ENCODE results near the gene ABHD4.
"Not testable (repeated sequence)": the region's sequence is repeated elsewhere in the genome, so short reads cannot be mapped to it uniquely, and the experiment has no call there.

The ABHD4 gene

GRCh38 chr14:22563987-22564386, 34.1 kb upstream of the ABHD4 start:
- peaks cover 37% of the 10 kb centered on the region for H3K36me3 ChIP-seq (ENCODE audit: control insufficient read depth, insufficient read depth, low read length)
- no peak overlapping the region for H3K9ac ChIP-seq (ENCODE audit: low read depth, low read length)
- H3K4me1 ChIP-seq (ENCODE audit: control insufficient read depth, insufficient read depth, low read length): no peaks in the 10 kb centered on the region; the same call in 1 of the 2 replicates
- H3K27me3 ChIP-seq (ENCODE audit: control insufficient read depth, insufficient read depth, low read length): no peaks in the 10 kb centered on the region
- H3K9me3 ChIP-seq (ENCODE audit: control insufficient read depth, insufficient read depth, low read length): no peaks in the 10 kb centered on the region
- no peak overlapping the region for H3K27ac ChIP-seq (ENCODE audit: low read depth, low read length)
- H3K4me3 ChIP-seq (ENCODE audit: low read depth, low read length): no peak overlapping the region

- Histone ChIP-seq H3K9ac (ENCODE audit: low read depth, low read length) (no peak overlapping the region), H3K4me3 (ENCODE audit: low read depth, low read length) (no peak overlapping the region), H3K9me3 (ENCODE audit: control insufficient read depth, insufficient read depth, low read length) (no peaks in the 10 kb centered on the region), H3K27ac (ENCODE audit: low read depth, low read length) (no peak overlapping the region), H3K27me3 (ENCODE audit: control insufficient read depth, insufficient read depth, low read length) (no peaks in the 10 kb centered on the region), H3K4me1 (ENCODE audit: control insufficient read depth, insufficient read depth, low read length) (no peaks in the 10 kb centered on the region; the same call in 1 of the 2 replicates), H3K36me3 (ENCODE audit: control insufficient read depth, insufficient read depth, low read length) (peaks cover 40% of the 10 kb centered on the region)
Observed at GRCh38 chr14:22564463-22564862, 33.6 kb upstream of the ABHD4 start.

- no peaks in the 10 kb centered on the region for H3K9me3 ChIP-seq (ENCODE audit: control insufficient read depth, insufficient read depth, low read length)
- H3K36me3 ChIP-seq (ENCODE audit: control insufficient read depth, insufficient read depth, low read length): peaks cover 42% of the 10 kb centered on the region
- peaks cover 3% of the 10 kb centered on the region for H3K4me1 ChIP-seq (ENCODE audit: control insufficient read depth, insufficient read depth, low read length)
- no peak overlapping the region for H3K27ac ChIP-seq (ENCODE audit: low read depth, low read length)
- no peak overlapping the region for H3K4me3 ChIP-seq (ENCODE audit: low read depth, low read length)
- no peak overlapping the region for H3K9ac ChIP-seq (ENCODE audit: low read depth, low read length)
- H3K27me3 ChIP-seq (ENCODE audit: control insufficient read depth, insufficient read depth, low read length): no peaks in the 10 kb centered on the region
Observed at GRCh38 chr14:22565391-22565945, 32.6 kb upstream of the ABHD4 start.

GRCh38 chr14:22566266-22566665, 31.8 kb upstream of the ABHD4 start:
- not testable (repeated sequence) for H3K9me3 ChIP-seq (ENCODE audit: control insufficient read depth, insufficient read depth, low read length); H3K27ac ChIP-seq (ENCODE audit: low read depth, low read length); H3K9ac ChIP-seq (ENCODE audit: low read depth, low read length); H3K4me1 ChIP-seq (ENCODE audit: control insufficient read depth, insufficient read depth, low read length); H3K4me3 ChIP-seq (ENCODE audit: low read depth, low read length); H3K27me3 ChIP-seq (ENCODE audit: control insufficient read depth, insufficient read depth, low read length)
- peaks cover 45% of the 10 kb centered on the region for H3K36me3 ChIP-seq (ENCODE audit: control insufficient read depth, insufficient read depth, low read length)

GRCh38 chr14:22566845-22567244, 31.3 kb upstream of the ABHD4 start:
- no peaks in the 10 kb centered on the region for H3K9me3 ChIP-seq (ENCODE audit: control insufficient read depth, insufficient read depth, low read length)
- H3K27ac ChIP-seq (ENCODE audit: low read depth, low read length): no peak overlapping the region
- no peak overlapping the region for H3K4me3 ChIP-seq (ENCODE audit: low read depth, low read length)
- peaks cover 49% of the 10 kb centered on the region for H3K36me3 ChIP-seq (ENCODE audit: control insufficient read depth, insufficient read depth, low read length)
- H3K27me3 ChIP-seq (ENCODE audit: control insufficient read depth, insufficient read depth, low read length): no peaks in the 10 kb centered on the region
- no peak overlapping the region for H3K9ac ChIP-seq (ENCODE audit: low read depth, low read length)
- H3K4me1 ChIP-seq (ENCODE audit: control insufficient read depth, insufficient read depth, low read length): peaks cover 9% of the 10 kb centered on the region

- no peak overlapping the region for H3K27ac ChIP-seq (ENCODE audit: low read depth, low read length)
- H3K9me3 ChIP-seq (ENCODE audit: control insufficient read depth, insufficient read depth, low read length): no peaks in the 10 kb centered on the region
- H3K9ac ChIP-seq (ENCODE audit: low read depth, low read length): no peak overlapping the region
- H3K27me3 ChIP-seq (ENCODE audit: control insufficient read depth, insufficient read depth, low read length): no peaks in the 10 kb centered on the region
- peaks cover 9% of the 10 kb centered on the region for H3K4me1 ChIP-seq (ENCODE audit: control insufficient read depth, insufficient read depth, low read length)
- no peak overlapping the region for H3K4me3 ChIP-seq (ENCODE audit: low read depth, low read length)
- peaks cover 55% of the 10 kb centered on the region for H3K36me3 ChIP-seq (ENCODE audit: control insufficient read depth, insufficient read depth, low read length)
Observed at GRCh38 chr14:22567437-22567836, 30.7 kb upstream of the ABHD4 start.

GRCh38 chr14:22569106-22569736, 28.9 kb upstream of the ABHD4 start:
- no peak overlapping the region for H3K9ac ChIP-seq (ENCODE audit: low read depth, low read length)
- H3K4me1 ChIP-seq (ENCODE audit: control insufficient read depth, insufficient read depth, low read length): peaks cover 9% of the 10 kb centered on the region
- peaks cover 63% of the 10 kb centered on the region for H3K36me3 ChIP-seq (ENCODE audit: control insufficient read depth, insufficient read depth, low read length)
- no peak overlapping the region for H3K27ac ChIP-seq (ENCODE audit: low read depth, low read length)
- no peak overlapping the region for H3K4me3 ChIP-seq (ENCODE audit: low read depth, low read length)
- no peaks in the 10 kb centered on the region for H3K9me3 ChIP-seq (ENCODE audit: control insufficient read depth, insufficient read depth, low read length)
- H3K27me3 ChIP-seq (ENCODE audit: control insufficient read depth, insufficient read depth, low read length): no peaks in the 10 kb centered on the region

- H3K9ac ChIP-seq (ENCODE audit: low read depth, low read length): no peak overlapping the region
- H3K9me3 ChIP-seq (ENCODE audit: control insufficient read depth, insufficient read depth, low read length): no peaks in the 10 kb centered on the region
- peaks cover 9% of the 10 kb centered on the region for H3K4me1 ChIP-seq (ENCODE audit: control insufficient read depth, insufficient read depth, low read length)
- H3K36me3 ChIP-seq (ENCODE audit: control insufficient read depth, insufficient read depth, low read length): peaks cover 63% of the 10 kb centered on the region
- H3K4me3 ChIP-seq (ENCODE audit: low read depth, low read length): no peak overlapping the region
- H3K27me3 ChIP-seq (ENCODE audit: control insufficient read depth, insufficient read depth, low read length): no peaks in the 10 kb centered on the region
- H3K27ac ChIP-seq (ENCODE audit: low read depth, low read length): no peak overlapping the region
Observed at GRCh38 chr14:22569737-22570131, 28.4 kb upstream of the ABHD4 start.

- Histone ChIP-seq H3K27ac (ENCODE audit: low read depth, low read length) (peak overlapping the region; percentile 83), H3K9me3 (ENCODE audit: control insufficient read depth, insufficient read depth, low read length) (no peaks in the 10 kb centered on the region), H3K4me1 (ENCODE audit: control insufficient read depth, insufficient read depth, low read length) (peaks cover 9% of the 10 kb centered on the region), H3K4me3 (ENCODE audit: low read depth, low read length) (no peak overlapping the region), H3K9ac (ENCODE audit: low read depth, low read length) (peak overlapping the region; percentile 39), H3K27me3 (ENCODE audit: control insufficient read depth, insufficient read depth, low read length) (no peaks in the 10 kb centered on the region), H3K36me3 (ENCODE audit: control insufficient read depth, insufficient read depth, low read length) (peaks cover 61% of the 10 kb centered on the region)
Observed at GRCh38 chr14:22570132-22570949, 27.8 kb upstream of the ABHD4 start.

- Histone ChIP-seq H3K4me1 (ENCODE audit: control insufficient read depth, insufficient read depth, low read length) (peaks cover 9% of the 10 kb centered on the region), H3K9ac (ENCODE audit: low read depth, low read length) (no peak overlapping the region), H3K36me3 (ENCODE audit: control insufficient read depth, insufficient read depth, low read length) (peaks cover 53% of the 10 kb centered on the region), H3K27ac (ENCODE audit: low read depth, low read length) (no peak overlapping the region), H3K4me3 (ENCODE audit: low read depth, low read length) (no peak overlapping the region), H3K27me3 (ENCODE audit: control insufficient read depth, insufficient read depth, low read length) (no peaks in the 10 kb centered on the region), H3K9me3 (ENCODE audit: control insufficient read depth, insufficient read depth, low read length) (no peaks in the 10 kb centered on the region)
Observed at GRCh38 chr14:22572562-22573058, 25.5 kb upstream of the ABHD4 start.

GRCh38 chr14:22573804-22574203, 24.3 kb upstream of the ABHD4 start:
- Histone ChIP-seq H3K27me3 (ENCODE audit: control insufficient read depth, insufficient read depth, low read length) (no peaks in the 10 kb centered on the region), H3K9me3 (ENCODE audit: control insufficient read depth, insufficient read depth, low read length) (no peaks in the 10 kb centered on the region), H3K36me3 (ENCODE audit: control insufficient read depth, insufficient read depth, low read length) (peaks cover 47% of the 10 kb centered on the region), H3K4me3 (ENCODE audit: low read depth, low read length) (no peak overlapping the region), H3K9ac (ENCODE audit: low read depth, low read length) (no peak overlapping the region), H3K27ac (ENCODE audit: low read depth, low read length) (no peak overlapping the region), H3K4me1 (ENCODE audit: control insufficient read depth, insufficient read depth, low read length) (peaks cover 9% of the 10 kb centered on the region)

Data from HUES48 (cell line).